Nephron progenitor cell (in vitro differentiated cells): ENCODE data around the gene EPHA7.

Experiments
- DNase-seq: peaks from one replicate; pipeline ENCODE4 v3.0.0; 2021
- H3K27ac Mint-ChIP-seq: 2 replicates; pipeline ENCODE4 v1.8.0; 2021; ENCODE audit warnings: mild to moderate bottlenecking, moderate library complexity, mixed read lengths
- H3K27me3 Mint-ChIP-seq: 2 replicates; pipeline ENCODE4 v1.8.0; 2021; ENCODE audit warnings: mild to moderate bottlenecking, low read depth, mixed read lengths; ENCODE audit not compliant: poor library complexity
- H3K36me3 Mint-ChIP-seq: 2 replicates; pipeline ENCODE4 v1.8.0; 2021; ENCODE audit warnings: low read depth, mixed read lengths
- H3K4me1 Mint-ChIP-seq: 2 replicates; pipeline ENCODE4 v1.8.0; 2021; ENCODE audit warnings: mixed read lengths
- H3K4me3 Mint-ChIP-seq: 2 replicates; pipeline ENCODE4 v1.8.0; 2021; ENCODE audit warnings: mild to moderate bottlenecking, moderate library complexity, mixed read lengths
- H3K9me3 Mint-ChIP-seq: 2 replicates; pipeline ENCODE4 v1.8.0; 2021; ENCODE audit warnings: mild to moderate bottlenecking, moderate library complexity, mixed read lengths
- CTCF ChIP-seq: fragments of 200-600 bp; sonication (generic); IDR thresholded peaks from 2 replicates; pipeline ENCODE4 v1.5.0; 2021; ENCODE audit warnings: antibody characterized with exemption

Gene EPHA7

GRCh38 chr6:93389192-93389591 is 30.2 kb downstream of the EPHA7 start:
- no peak overlapping the region for H3K27ac Mint-ChIP-seq
- TF ChIP-seq CTCF: no peak
- H3K4me3 Mint-ChIP-seq: no peak overlapping the region
- H3K27me3 Mint-ChIP-seq: no peaks in the 10 kb centered on the region
- peaks cover 12% of the 10 kb centered on the region for H3K36me3 Mint-ChIP-seq
- no peak for DNase-seq
- peaks cover 11% of the 10 kb centered on the region for H3K4me1 Mint-ChIP-seq
- H3K9me3 Mint-ChIP-seq: no peaks in the 10 kb centered on the region

- no peak for TF ChIP-seq CTCF
- H3K27ac Mint-ChIP-seq: no peak overlapping the region
Observed at GRCh38 chr6:93388070-93388469, 31.3 kb downstream of the EPHA7 start.

GRCh38 chr6:93376026-93376540 is 43.3 kb downstream of the EPHA7 start:
- TF ChIP-seq CTCF: no peak
- Mint-ChIP-seq H3K36me3 (no peaks in the 10 kb centered on the region), H3K27me3 (no peaks in the 10 kb centered on the region), H3K4me1 (no peaks in the 10 kb centered on the region), H3K4me3 (no peak overlapping the region), H3K27ac (no peak overlapping the region), H3K9me3 (no peaks in the 10 kb centered on the region)
- DNase-seq: no peak

More at GRCh38 chr6:93388070-93388469, 31.3 kb downstream of the EPHA7 start:
- no peak for DNase-seq
- Mint-ChIP-seq H3K4me1 (peaks cover 6% of the 10 kb centered on the region), H3K27me3 (no peaks in the 10 kb centered on the region), H3K4me3 (no peak overlapping the region), H3K36me3 (peaks cover 12% of the 10 kb centered on the region), H3K9me3 (no peaks in the 10 kb centered on the region)

GRCh38 chr6:93373445-93373844 is 45.9 kb downstream of the EPHA7 start:
- no peaks in the 10 kb centered on the region for H3K4me1 Mint-ChIP-seq
- no peaks in the 10 kb centered on the region for H3K9me3 Mint-ChIP-seq
- no peak overlapping the region for H3K27ac Mint-ChIP-seq
- no peaks in the 10 kb centered on the region for H3K36me3 Mint-ChIP-seq
- H3K27me3 Mint-ChIP-seq: no peaks in the 10 kb centered on the region
- DNase-seq: no peak
- H3K4me3 Mint-ChIP-seq: no peak overlapping the region
- TF ChIP-seq CTCF: no peak

- H3K9me3 Mint-ChIP-seq: no peaks in the 10 kb centered on the region
- DNase-seq: no peak
- H3K27ac Mint-ChIP-seq: no peak overlapping the region
- H3K36me3 Mint-ChIP-seq: no peaks in the 10 kb centered on the region
- no peaks in the 10 kb centered on the region for H3K4me1 Mint-ChIP-seq
- no peaks in the 10 kb centered on the region for H3K27me3 Mint-ChIP-seq
- TF ChIP-seq CTCF: no peak
- no peak overlapping the region for H3K4me3 Mint-ChIP-seq
Observed at GRCh38 chr6:93371756-93372155, 47.6 kb downstream of the EPHA7 start.

- DNase-seq: no peak
- H3K36me3 Mint-ChIP-seq: no peaks in the 10 kb centered on the region
- no peaks in the 10 kb centered on the region for H3K27me3 Mint-ChIP-seq
- no peak for TF ChIP-seq CTCF
- no peak overlapping the region for H3K4me3 Mint-ChIP-seq
- no peaks in the 10 kb centered on the region for H3K4me1 Mint-ChIP-seq
- no peaks in the 10 kb centered on the region for H3K9me3 Mint-ChIP-seq
- H3K27ac Mint-ChIP-seq: no peak overlapping the region
Observed at GRCh38 chr6:93369586-93370134, 49.7 kb downstream of the EPHA7 start.
